ENCODE measurements around the gene GPD2. TPM values are rescaled to one million over a fixed set of nuclear protein-coding genes. Genes with fewer than 3 reads are reported as not detected.

GPD2 gene
- total RNA-seq, 1 experiment from 2014 or later, result 62.5 TPM

DNA sequence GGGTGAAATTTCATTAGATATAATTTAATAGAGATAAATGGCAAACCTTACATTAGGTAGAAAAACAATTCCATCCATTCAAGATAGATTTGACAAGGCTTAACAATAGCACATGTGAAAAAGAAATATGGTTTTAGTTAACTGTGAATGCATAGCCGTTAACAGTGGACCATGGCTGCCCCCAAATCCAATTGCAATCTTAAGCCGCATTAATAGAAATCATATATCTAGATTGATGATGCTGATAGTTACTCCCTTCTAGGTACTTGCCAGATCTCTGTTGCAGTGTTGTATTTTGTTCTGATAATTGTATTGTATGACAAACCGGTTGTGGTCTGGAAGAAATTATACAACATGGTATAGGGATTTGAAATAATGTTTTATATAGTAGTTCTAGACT lies 139.8 kb downstream of the GPD2 start:
- TF ChIP-seq, protein P1, sequence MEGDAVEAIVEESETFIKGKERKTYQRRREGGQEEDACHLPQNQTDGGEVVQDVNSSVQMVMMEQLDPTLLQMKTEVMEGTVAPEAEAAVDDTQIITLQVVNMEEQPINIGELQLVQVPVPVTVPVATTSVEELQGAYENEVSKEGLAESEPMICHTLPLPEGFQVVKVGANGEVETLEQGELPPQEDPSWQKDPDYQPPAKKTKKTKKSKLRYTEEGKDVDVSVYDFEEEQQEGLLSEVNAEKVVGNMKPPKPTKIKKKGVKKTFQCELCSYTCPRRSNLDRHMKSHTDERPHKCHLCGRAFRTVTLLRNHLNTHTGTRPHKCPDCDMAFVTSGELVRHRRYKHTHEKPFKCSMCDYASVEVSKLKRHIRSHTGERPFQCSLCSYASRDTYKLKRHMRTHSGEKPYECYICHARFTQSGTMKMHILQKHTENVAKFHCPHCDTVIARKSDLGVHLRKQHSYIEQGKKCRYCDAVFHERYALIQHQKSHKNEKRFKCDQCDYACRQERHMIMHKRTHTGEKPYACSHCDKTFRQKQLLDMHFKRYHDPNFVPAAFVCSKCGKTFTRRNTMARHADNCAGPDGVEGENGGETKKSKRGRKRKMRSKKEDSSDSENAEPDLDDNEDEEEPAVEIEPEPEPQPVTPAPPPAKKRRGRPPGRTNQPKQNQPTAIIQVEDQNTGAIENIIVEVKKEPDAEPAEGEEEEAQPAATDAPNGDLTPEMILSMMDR (IDR thresholded peaks at IDR 0.05; ENCODE audit: unreplicated experiment), result no peak
- no TSS peak for BruUV-seq (replicated peaks)
- POLR2A ChIA-PET, result no interaction called here
- intact Hi-C loops (cut with micrococcal nuclease), result no loop called here
- DNase-seq (ENCODE audit: unreplicated experiment), result no peak
- H3K27ac Mint-ChIP-seq (ENCODE audit: low read depth, unreplicated experiment), result no peak overlapping the region
- no peaks in the 10 kb centered on the region for H3K27me3 Mint-ChIP-seq (ENCODE audit: insufficient read depth, unreplicated experiment)
- H3K4me3 Mint-ChIP-seq (ENCODE audit: unreplicated experiment), result no peak overlapping the region
- no peaks in the 10 kb centered on the region for H3K9me3 Mint-ChIP-seq (ENCODE audit: unreplicated experiment)
- CTCF ChIA-PET, result interaction anchor here (0.9 to 1.2 kb wide), 2 partner anchors 14 to 241 kb away, joined by 3 to 7 read pairs; no protein-coding TSS in a partner anchor
- H3K36me3 Mint-ChIP-seq (ENCODE audit: insufficient read depth, unreplicated experiment), result peaks cover 16% of the 10 kb centered on the region
- H3K4me1 Mint-ChIP-seq (ENCODE audit: insufficient read depth, unreplicated experiment), result no peaks in the 10 kb centered on the region

DNA sequence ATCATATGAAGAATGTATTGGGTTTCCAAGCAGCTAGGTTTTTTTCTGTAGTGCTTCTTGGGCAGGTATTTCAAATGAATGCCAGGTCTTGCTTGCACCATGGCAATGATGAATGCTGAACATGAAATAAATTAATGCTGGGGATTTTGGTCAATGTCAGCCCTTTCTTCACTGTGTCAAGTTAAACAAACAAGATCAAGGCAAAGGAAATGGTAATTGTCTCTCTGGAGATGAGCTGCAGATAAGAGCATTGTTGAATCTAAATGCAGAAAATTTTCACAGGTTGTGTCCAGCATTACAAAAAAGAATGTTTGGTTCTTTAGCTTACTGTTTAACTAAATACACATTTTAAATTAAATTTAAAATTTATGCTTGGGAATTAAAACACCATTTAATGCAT lies 144.3 kb downstream of the GPD2 start:
- TF ChIP-seq, protein P1 (IDR thresholded peaks at IDR 0.05; ENCODE audit: unreplicated experiment), result no peak
- no peaks in the 10 kb centered on the region for H3K9me3 Mint-ChIP-seq (ENCODE audit: unreplicated experiment)
- BruUV-seq (replicated peaks), result no TSS peak
- POLR2A ChIA-PET, result interaction anchor here (0.6 kb wide), 1 partner anchor 344 kb away, joined by 3 read pairs; no protein-coding TSS in a partner anchor
- H3K27me3 Mint-ChIP-seq (ENCODE audit: insufficient read depth, unreplicated experiment), result no peaks in the 10 kb centered on the region
- H3K4me3 Mint-ChIP-seq (ENCODE audit: unreplicated experiment), result no peak overlapping the region
- no peaks in the 10 kb centered on the region for H3K4me1 Mint-ChIP-seq (ENCODE audit: insufficient read depth, unreplicated experiment)
- intact Hi-C loops (cut with micrococcal nuclease), result loop anchor here (10.0 kb wide), 1 partner anchor 516 kb away; no protein-coding TSS in a partner anchor
- H3K27ac Mint-ChIP-seq (ENCODE audit: low read depth, unreplicated experiment), result no peak overlapping the region
- H3K36me3 Mint-ChIP-seq (ENCODE audit: insufficient read depth, unreplicated experiment), result peaks cover 10% of the 10 kb centered on the region
- CTCF ChIA-PET, result interaction anchor here (0.8 to 1.9 kb wide), 2 partner anchors 9 kb away, joined by 3 to 7 read pairs; no protein-coding TSS in a partner anchor
- no peak for DNase-seq (ENCODE audit: unreplicated experiment)

DNA sequence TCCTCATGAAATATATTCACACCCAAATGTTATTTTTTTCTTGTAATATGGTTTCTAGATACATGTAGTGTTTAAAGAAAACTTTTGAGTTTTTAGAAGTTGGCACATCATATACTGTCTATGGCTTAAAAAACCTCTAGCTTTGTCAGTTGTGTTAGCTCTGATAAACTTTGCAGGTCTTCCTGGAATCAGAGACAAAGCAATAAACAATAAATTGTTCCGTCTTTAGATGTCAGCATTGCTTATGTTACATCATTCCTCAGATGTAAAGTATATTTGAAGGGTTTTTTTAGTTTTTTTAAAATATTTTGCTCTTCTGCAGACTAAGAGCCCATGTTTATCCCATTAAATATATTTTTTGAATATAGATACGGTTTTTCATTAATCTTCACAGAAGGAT lies 145.1 kb downstream of the GPD2 start:
- intact Hi-C loops (cut with micrococcal nuclease), result loop anchor here (10.0 kb wide), 1 partner anchor 516 kb away; no protein-coding TSS in a partner anchor
- no peaks in the 10 kb centered on the region for H3K4me1 Mint-ChIP-seq (ENCODE audit: insufficient read depth, unreplicated experiment)
- BruUV-seq (replicated peaks), result no TSS peak

DNA sequence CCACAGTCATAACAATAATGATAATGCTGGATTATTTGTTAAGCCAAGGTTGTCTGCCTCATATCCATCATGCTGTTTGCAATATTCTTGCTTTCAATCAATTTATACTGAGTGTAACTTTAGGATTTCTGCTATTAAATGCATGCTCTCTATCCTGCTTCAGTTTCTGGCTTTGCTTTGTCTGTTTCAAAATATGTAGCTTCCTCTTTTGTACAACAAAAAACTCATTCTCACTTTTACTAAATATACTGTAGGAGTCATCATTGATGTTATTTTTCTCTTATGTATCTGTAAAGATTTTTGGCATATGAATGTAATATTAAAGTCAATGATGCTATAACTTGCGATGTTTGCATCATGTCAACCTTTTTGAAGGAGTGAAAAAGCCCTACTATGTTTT lies 149.3 kb downstream of the GPD2 start:
- intact Hi-C loops (cut with micrococcal nuclease), result loop anchor here (5.0 to 10.0 kb wide), 2 partner anchors 472 to 521 kb away; no protein-coding TSS in a partner anchor
- H3K36me3 Mint-ChIP-seq (ENCODE audit: insufficient read depth, unreplicated experiment), result no peaks in the 10 kb centered on the region
- ChIA-PET POLR2A (interaction anchor here (0.7 kb wide), 1 partner anchor 79 kb away, joined by 3 read pairs; no protein-coding TSS in a partner anchor), CTCF (interaction anchor here (0.6 to 2.1 kb wide), 4 partner anchors 8 to 250 kb away, joined by 4 to 21 read pairs (median 4); no protein-coding TSS in a partner anchor)
- H3K27me3 Mint-ChIP-seq (ENCODE audit: insufficient read depth, unreplicated experiment), result no peaks in the 10 kb centered on the region
- H3K9me3 Mint-ChIP-seq (ENCODE audit: unreplicated experiment), result no peaks in the 10 kb centered on the region
- H3K27ac Mint-ChIP-seq (ENCODE audit: low read depth, unreplicated experiment), result no peak overlapping the region
- no peaks in the 10 kb centered on the region for H3K4me1 Mint-ChIP-seq (ENCODE audit: insufficient read depth, unreplicated experiment)
- no peak for DNase-seq (ENCODE audit: unreplicated experiment)
- TF ChIP-seq, protein P1 (IDR thresholded peaks at IDR 0.05; ENCODE audit: unreplicated experiment), result no peak
- TSS peak; percentile 15 for BruUV-seq (replicated peaks)
- no peak overlapping the region for H3K4me3 Mint-ChIP-seq (ENCODE audit: unreplicated experiment)

More for the DNA sequence above, 145.1 kb downstream of the GPD2 start:
- no peaks in the 10 kb centered on the region for H3K27me3 Mint-ChIP-seq (ENCODE audit: insufficient read depth, unreplicated experiment)
- peaks cover 10% of the 10 kb centered on the region for H3K36me3 Mint-ChIP-seq (ENCODE audit: insufficient read depth, unreplicated experiment)
- H3K27ac Mint-ChIP-seq (ENCODE audit: low read depth, unreplicated experiment), result no peak overlapping the region
- TF ChIP-seq, protein P1 (IDR thresholded peaks at IDR 0.05; ENCODE audit: unreplicated experiment), result no peak
- H3K9me3 Mint-ChIP-seq (ENCODE audit: unreplicated experiment), result no peaks in the 10 kb centered on the region
- CTCF ChIA-PET, result interaction anchor here (0.6 to 2.2 kb wide), 4 partner anchors 8 to 312 kb away, joined by 3 to 13 read pairs (median 5); no protein-coding TSS in a partner anchor
- POLR2A ChIA-PET, result no interaction called here
- DNase-seq (ENCODE audit: unreplicated experiment), result no peak
- H3K4me3 Mint-ChIP-seq (ENCODE audit: unreplicated experiment), result no peak overlapping the region
